GM12878 (cell line): Measurements from ENCODE around the gene CD164L2. TPM values are rescaled to one million over a fixed set of nuclear protein-coding genes. Genes with fewer than 3 reads are reported as not detected.

Experiments
- ATAC-seq: fragments of 200-7000 bp; cut with Tn5 transposase; 3 replicates; pipeline ENCODE4 v1.9.1; 2020; ENCODE audit warnings: mild to moderate bottlenecking, moderate library complexity
- BruUV-seq: library from RNA; stranded (reverse); fragments of 400-500 nt; replicated peaks from 2 replicates; lab custom pipeline; 2021; lab: Mats Ljungman, UMichigan
- CTCF ChIA-PET: fragments of 300-600 bp; sonication (Branson Sonifier 250); formaldehyde crosslinking; extraction: SDS; loops from one replicate; lab custom pipeline; 2021; ENCODE audit warnings: inconsistent platforms; lab: Yijun Ruan, JAX
- POLR2A ChIA-PET: fragments of 350-600 bp; formaldehyde crosslinking; extraction: SDS; loops from one replicate; lab custom pipeline; 2021; ENCODE audit warnings: inconsistent platforms; lab: Charles Lee
- RAD21 ChIA-PET: fragments of 300-600 bp; sonication (Branson Sonifier 250); formaldehyde crosslinking; loops from one replicate; lab custom pipeline; 2023; ENCODE audit warnings: antibody characterized with exemption; ENCODE audit not compliant: unreplicated experiment; lab: Charles Lee
- SMC1A ChIA-PET: fragments of 300-600 bp; sonication (Branson Sonifier 250); formaldehyde crosslinking; loops from one replicate; lab custom pipeline; 2023; ENCODE audit not compliant: unreplicated experiment, uncharacterized antibody; lab: Charles Lee
- DNase-seq: peaks from one replicate; pipeline ENCODE4 v3.0.0-alpha.2; 2011; ENCODE audit warnings: low read depth, low spot score
- FAIRE-seq: peaks from 3 replicates; lab custom pipeline; 2011; peaks lifted over from hg19 to GRCh38; lab: Jason Lieb, UNC
- H2AFZ ChIP-seq: 2 replicates; pipeline ENCODE4 v1.6.0; 2011; ENCODE audit warnings: low read depth, low read length, control low read depth; ENCODE audit not compliant: control insufficient read depth
- H3K27ac ChIP-seq: 2 replicates; pipeline ENCODE4 v1.5.1; 2011; ENCODE audit warnings: control low read depth; ENCODE audit not compliant: control insufficient read depth, insufficient read depth
- H3K27me3 ChIP-seq, 2 experiments: replicated peaks in 1 of 2; 2 replicates each; pipeline versions ENCODE4 v1.6.0 to v1.6.1; 2011; ENCODE audit warnings: low read length in 1 of 2; ENCODE audit not compliant: control insufficient read depth in 2 of 2, insufficient read depth in 2 of 2
- H3K36me3 ChIP-seq, 2 experiments: 2 replicates each; pipeline ENCODE4 v1.5.1; 2011; ENCODE audit warnings: low read length in 1 of 2; ENCODE audit not compliant: control insufficient read depth in 2 of 2, insufficient read depth in 2 of 2
- H3K4me1 ChIP-seq: 2 replicates; pipeline ENCODE4 v1.6.1; 2011; ENCODE audit warnings: mild to moderate bottlenecking, low read length, moderate library complexity, mixed read lengths; ENCODE audit not compliant: control insufficient read depth, insufficient read depth
- H3K4me2 ChIP-seq: 2 replicates; pipeline ENCODE4 v1.6.0; 2011; ENCODE audit warnings: control low read depth; ENCODE audit not compliant: control insufficient read depth, insufficient read depth
- H3K4me3 ChIP-seq: fragments of 200-600 bp; sonication (generic); 2 replicates; pipeline ENCODE4 v1.5.1; 2016
- H3K79me2 ChIP-seq: 2 replicates; pipeline ENCODE4 v1.6.0; 2011; ENCODE audit warnings: low read length; ENCODE audit not compliant: control insufficient read depth, insufficient read depth
- H3K9ac ChIP-seq: 2 replicates; pipeline ENCODE4 v1.8.0; 2011; ENCODE audit warnings: low read length, control low read depth, mixed read lengths; ENCODE audit not compliant: control insufficient read depth, insufficient read depth
- H3K9me3 ChIP-seq: replicated peaks from 3 replicates; pipeline ENCODE4 v1.5.1; 2011; ENCODE audit warnings: mild to moderate bottlenecking, low read length; ENCODE audit not compliant: control insufficient read depth, insufficient read depth
- H4K20me1 ChIP-seq: 2 replicates; pipeline ENCODE4 v1.6.0; 2011; ENCODE audit not compliant: control insufficient read depth, insufficient read depth
- BCL3 ChIP-seq: IDR thresholded peaks from 2 replicates; pipeline ENCODE4 v1.6.1; 2011; ENCODE audit warnings: borderline replicate concordance, low read depth, mild to moderate bottlenecking, moderate library complexity, low read length; ENCODE audit not compliant: insufficient read depth, poor library complexity, severe bottlenecking
- BHLHE40 ChIP-seq, 2 experiments: fragments of 450-650 bp in 1 of 2; IDR thresholded peaks; 2 replicates each; pipeline ENCODE4 v1.6.1; 2011 to 2017; ENCODE audit warnings: low read depth in 2 of 2, borderline replicate concordance in 1 of 2, improper control_type of control experiment in 1 of 2, low read length in 1 of 2, mild to moderate bottlenecking in 1 of 2
- HDAC2 ChIP-seq: fragments of 200-600 bp; sonication (generic); IDR thresholded peaks from 2 replicates; pipeline ENCODE4 v1.6.1; 2017
- LARP7 ChIP-seq: fragments of 450-650 bp; IDR thresholded peaks from 2 replicates; pipeline ENCODE4 v1.6.1; 2017; ENCODE audit warnings: mild to moderate bottlenecking
- MYB ChIP-seq: fragments of 150-350 bp; IDR thresholded peaks from 2 replicates; pipeline ENCODE4 v1.6.1; 2014; ENCODE audit warnings: mild to moderate bottlenecking, low read depth, low read length, borderline replicate concordance
- NFIC ChIP-seq: IDR thresholded peaks from 2 replicates; pipeline ENCODE4 v1.6.1; 2012; ENCODE audit warnings: low read depth, mild to moderate bottlenecking, inconsistent platforms, low read length, moderate library complexity
- PBX3 ChIP-seq: IDR thresholded peaks from 2 replicates; pipeline ENCODE4 v1.6.1; 2011; ENCODE audit warnings: mild to moderate bottlenecking, low read depth, low read length, moderate library complexity; ENCODE audit not compliant: insufficient replicate concordance
- POLR2A ChIP-seq: IDR thresholded peaks from 2 replicates; pipeline ENCODE4 v1.6.1; 2011; ENCODE audit warnings: low read depth, mild to moderate bottlenecking, low read length
- RBBP5 ChIP-seq: fragments of 200-600 bp; sonication (generic); conservative IDR thresholded peaks from 2 replicates; pipeline ENCODE4 v1.6.1; 2016
- RFX5 ChIP-seq: IDR thresholded peaks from 2 replicates; pipeline ENCODE4 v1.6.1; 2011; ENCODE audit warnings: low read depth, low read length, improper control_type of control experiment
- SPI1 ChIP-seq: IDR thresholded peaks from 2 replicates; pipeline ENCODE4 v1.6.1; 2011; ENCODE audit warnings: low read depth, mild to moderate bottlenecking, low read length, moderate library complexity, borderline replicate concordance; ENCODE audit not compliant: insufficient read depth
- SREBF2 ChIP-seq: IDR thresholded peaks from 2 replicates; pipeline ENCODE4 v1.6.1; 2012; ENCODE audit warnings: mild to moderate bottlenecking, low read length
- WGBS: methylation state at CpG from one replicate; pipeline ENCODE4 v1.1.6; 2016; ENCODE audit warnings: low lambda C conversion rate; ENCODE audit not compliant: insufficient replicate concordance, insufficient coverage; ENCODE audit errors: missing lambda C conversion rate; 5-methylcytosine and 5-hydroxymethylcytosine counted together
- in situ Hi-C: fragments of 300-500 bp; cut with MboI; formaldehyde crosslinking; loops from 9 replicates; pipeline ENCODE4 v1.14.3; 2018; ENCODE audit warnings: mixed read lengths
- intact Hi-C: fragments of 100-400 bp; cut with micrococcal nuclease; formaldehyde crosslinking; loops from one replicate; pipeline ENCODE4 v1.14.2; 2022; ENCODE audit not compliant: unreplicated experiment
- polyA plus RNA-seq, 11 experiments: library from polyadenylated mRNA; depleted of rRNA in 4 of 11; unstranded in 6 of 11; stranded (reverse) in 5 of 11; fragments of >200 nt; fragmentation: Nextera tagmentation in 4 of 11; fragmentation: Illumina TruSeq in 1 of 11; extraction: Ambion mirVana in 4 of 11; extraction: Trizol in 1 of 11; gene quantifications; 1 replicate in 1 of 11; 2 replicates in 10 of 11; pipeline versions ENCODE4 v1.2.1 to v1.2.3, GENCODE V29; 2011 to 2016; ENCODE audit warnings: inconsistent platforms in 2 of 11, missing spikeins in 2 of 11, low read depth in 1 of 11
- total RNA-seq, 4 experiments: library from RNA; depleted of rRNA in 3 of 4; stranded (reverse); fragments of >200 nt in 3 of 4; fragmentation: Illumina TruSeq in 1 of 4; extraction: Trizol in 1 of 4; gene quantifications; 2 replicates each; pipeline versions ENCODE4 v1.2.1 to v1.2.3, GENCODE V29; 2013 to 2021

CD164L2 gene
- total and polyA plus RNA-seq, 10 of the 15 experiments (the other 5 are each of a cell fraction or from before 2014, with no cell fraction given): not detected

- intact Hi-C loops (no loop called here), in situ Hi-C loops (no loop called here)
- Histone ChIP-seq H2AFZ (peak overlapping the region; percentile 58; the same call in 1 of the 2 replicates), H3K9me3 (no peaks in the 10 kb centered on the region), H3K79me2 (peaks cover 5% of the 10 kb centered on the region), H3K27ac (peak overlapping the region; percentile 73), H3K9ac (no peak overlapping the region; the same call in 1 of the 2 replicates), H3K36me3 (no peaks in the 10 kb centered on the region), H3K4me2 (peak overlapping the region; percentile 70), H4K20me1 (no peaks in the 10 kb centered on the region), H3K4me1 (peaks cover 33% of the 10 kb centered on the region), H3K4me3 (peak overlapping the region; percentile 72; the same call in 1 of the 2 replicates), H3K27me3 (no peaks in the 10 kb centered on the region)
- ATAC-seq (no peak), FAIRE-seq (no peak), DNase-seq (no peak)
- TF ChIP-seq MYB: no peak
- TF ChIP-seq LARP7: 0 out of 2 replicates have a peak, but pooled peaks have one; percentile 3
- ChIA-PET SMC1A (interaction anchor here (1.1 kb wide), 1 partner anchor 44 kb away, joined by 3 read pairs; no protein-coding TSS in a partner anchor), RAD21 (no interaction called here), POLR2A (interaction anchor here (1.2 to 1.5 kb wide), 2 partner anchors 21 to 22 kb away, joined by 6 to 8 read pairs; no protein-coding TSS in a partner anchor), CTCF (interaction anchor here (0.7 to 3.5 kb wide), 8 partner anchors 11 to 58 kb away, joined by 3 to 23 read pairs (median 4); no protein-coding TSS in a partner anchor)
- no TSS peak for BruUV-seq
- WGBS: 3% methylated on average over 5 of the region's 5 CpGs
These were observed 39.5 kb downstream of the CD164L2 start for GRCh38 chr1:27343639-27344025.

GRCh38 chr1:27342778-27343638, 40.1 kb downstream of the CD164L2 start:
- ChIA-PET POLR2A (interaction anchor here (1.3 to 2.2 kb wide), 3 partner anchors 20 to 23 kb away, joined by 4 to 8 read pairs (median 6); no protein-coding TSS in a partner anchor), SMC1A (interaction anchor here (1.0 to 1.5 kb wide), 4 partner anchors 22 to 214 kb away, joined by 3 to 6 read pairs (median 3); no protein-coding TSS in a partner anchor), CTCF (interaction anchor here (0.7 to 3.5 kb wide), 10 partner anchors 10 to 214 kb away, joined by 3 to 23 read pairs (median 4); no protein-coding TSS in a partner anchor), RAD21 (interaction anchor here (0.9 kb wide), 1 partner anchor 38 kb away, joined by 3 read pairs; no protein-coding TSS in a partner anchor)
- Histone ChIP-seq H3K9ac (peak overlapping the region; percentile 79), H2AFZ (peak overlapping the region; percentile 74), H3K79me2 (peaks cover 5% of the 10 kb centered on the region), H3K9me3 (no peaks in the 10 kb centered on the region), H3K4me3 (peak overlapping the region; percentile 72), H3K4me2 (peak overlapping the region; percentile 70), H3K4me1 (peaks cover 33% of the 10 kb centered on the region), H3K36me3 (no peaks in the 10 kb centered on the region), H3K27me3 (no peaks in the 10 kb centered on the region), H4K20me1 (no peaks in the 10 kb centered on the region), H3K27ac (peak overlapping the region; percentile 73)
- WGBS: under 1% methylated on average over 31 of the region's 31 CpGs
- BruUV-seq: no TSS peak
- in situ Hi-C loops: no loop called here
- intact Hi-C loops: no loop called here
- peak; percentile 58 for ATAC-seq
- FAIRE-seq: peak; percentile 75
- DNase-seq: no peak
- TF ChIP-seq HDAC2 (no peak), RFX5 (no peak), POLR2A (peak; percentile 50), SPI1 (peak; percentile 55; the same call in 1 of the 2 replicates), NFIC (no peak), SREBF2 (no peak), RBBP5 (no peak), BCL3 (no peak), BHLHE40 (IDR thresholded peaks at IDR 0.05; ENCODE audit: borderline replicate concordance in 1 of 2, low read depth in 2 of 2, low read length in 1 of 2) (no peak), PBX3 (no peak)
